Stimulated activated naive CD8-positive, alpha-beta T cell treated with anti-CD3 and anti-CD28 coated beads, Interleukin-15, amount 100 ng/mL, for 72 hours (primary cell): ENCODE results near the gene OR52M1.
"Not testable (repeated sequence)": the region's sequence is repeated elsewhere in the genome, so short reads cannot be mapped to it uniquely, and the experiment has no call there.

Source experiments
- ATAC-seq: fragments of 150-1000 bp; cut with Tn5 transposase; 2 replicates; pipeline ENCODE4 v1.10.0; 2021; ENCODE audit warnings: mild to moderate bottlenecking, moderate library complexity
- DNase-seq, 2 donors: peaks; one replicate each; pipeline ENCODE4 v3.0.0; 2021 to 2022
- H3K27ac Mint-ChIP-seq, 2 donors: one replicate each; pipeline ENCODE4 v1.8.0; 2022; ENCODE audit warnings: mild to moderate bottlenecking in 2 of 2, mixed read lengths in 2 of 2, moderate library complexity in 2 of 2
- H3K27me3 Mint-ChIP-seq: one replicate; pipeline ENCODE4 v1.8.0; 2022; ENCODE audit warnings: mixed read lengths
- H3K4me1 Mint-ChIP-seq: one replicate; pipeline ENCODE4 v1.8.0; 2022; ENCODE audit warnings: mild to moderate bottlenecking, mixed read lengths
- H3K4me3 Mint-ChIP-seq, 2 donors: one replicate each; pipeline ENCODE4 v1.8.0; 2022; ENCODE audit warnings: mild to moderate bottlenecking in 2 of 2, mixed read lengths in 2 of 2, moderate library complexity in 1 of 2
- H3K9me3 Mint-ChIP-seq, 2 donors: one replicate each; pipeline ENCODE4 v1.8.0; 2022; ENCODE audit warnings: mixed read lengths in 2 of 2

The OR52M1 gene

GRCh38 chr11:4544891-4545290 is at the start of gene OR52M1:
OR52M1 (plus strand) TSS chr11:4545191; CDS start chr11:4545191, 0 bp downstream.
- Mint-ChIP-seq H3K27me3 (peaks cover 6% of the 10 kb centered on the region), H3K9me3 (no peaks in the 10 kb centered on the region), H3K4me1 (peaks cover 6% of the 10 kb centered on the region), H3K4me3 (no peak within 1 kb of the TSS), H3K27ac (no peak within 1 kb of the TSS)
- no peak for DNase-seq
- no peak for ATAC-seq

- Mint-ChIP-seq H3K27me3 (peaks cover 28% of the 10 kb centered on the region), H3K4me3 (no peak overlapping the region), H3K4me1 (peaks cover 10% of the 10 kb centered on the region), H3K9me3 (peaks cover 0 to 6% of the 10 kb centered on the region in 2 donors), H3K27ac (no peak overlapping the region)
- DNase-seq (no peak), ATAC-seq (no peak)
Measured at GRCh38 chr11:4495487-4495886, 49.5 kb upstream of the OR52M1 start.

- no peak for DNase-seq
- no peak overlapping the region for H3K4me3 Mint-ChIP-seq
- H3K27me3 Mint-ChIP-seq: peaks cover 28% of the 10 kb centered on the region
- peaks cover 0 to 6% of the 10 kb centered on the region in 2 donors for H3K9me3 Mint-ChIP-seq
- ATAC-seq: no peak
- H3K4me1 Mint-ChIP-seq: peaks cover 10% of the 10 kb centered on the region
- no peak overlapping the region for H3K27ac Mint-ChIP-seq
Measured at GRCh38 chr11:4495986-4496385, 49.0 kb upstream of the OR52M1 start.

- Mint-ChIP-seq H3K27ac (no peak overlapping the region), H3K9me3 (peaks cover 0 to under 1% of the 10 kb centered on the region in 2 donors)
Measured at GRCh38 chr11:4496557-4497248, 48.3 kb upstream of the OR52M1 start.

GRCh38 chr11:4508886-4509285 is 36.1 kb upstream of the OR52M1 start:
- DNase-seq (no peak), ATAC-seq (no peak)
- H3K27ac Mint-ChIP-seq: no peak overlapping the region
- H3K4me3 Mint-ChIP-seq: no peak overlapping the region
- no peaks in the 10 kb centered on the region for H3K4me1 Mint-ChIP-seq
- H3K27me3 Mint-ChIP-seq: peaks cover 14% of the 10 kb centered on the region
- H3K9me3 Mint-ChIP-seq: peaks cover 0 to 4% of the 10 kb centered on the region in 2 donors

More at GRCh38 chr11:4496557-4497248, 48.3 kb upstream of the OR52M1 start:
- Mint-ChIP-seq H3K4me3 (no peak overlapping the region), H3K4me1 (peaks cover 10% of the 10 kb centered on the region), H3K27me3 (peaks cover 28% of the 10 kb centered on the region)
- DNase-seq (no peak), ATAC-seq (no peak)

GRCh38 chr11:4511282-4512245 is 33.4 kb upstream of the OR52M1 start:
- DNase-seq (no peak), ATAC-seq (no peak)
- H3K27ac Mint-ChIP-seq: peak overlapping the region in 1 of 2 donors; percentile 60
- peaks cover 0 to 8% of the 10 kb centered on the region in 2 donors for H3K9me3 Mint-ChIP-seq
- H3K4me1 Mint-ChIP-seq: no peaks in the 10 kb centered on the region
- peaks cover 10% of the 10 kb centered on the region for H3K27me3 Mint-ChIP-seq
- H3K4me3 Mint-ChIP-seq: no peak overlapping the region

GRCh38 chr11:4514196-4514595 is 30.8 kb upstream of the OR52M1 start:
- H3K9me3 Mint-ChIP-seq: peaks cover 0 to 4% of the 10 kb centered on the region in 2 donors
- no peaks in the 10 kb centered on the region for H3K4me1 Mint-ChIP-seq
- H3K27ac Mint-ChIP-seq: no peak overlapping the region
- ATAC-seq (no peak), DNase-seq (no peak)
- no peak overlapping the region for H3K4me3 Mint-ChIP-seq
- H3K27me3 Mint-ChIP-seq: no peaks in the 10 kb centered on the region

GRCh38 chr11:4522339-4522738 is 22.7 kb upstream of the OR52M1 start:
- no peak for DNase-seq
- no peak for ATAC-seq
- no peak overlapping the region for H3K4me3 Mint-ChIP-seq
- peaks cover 5% of the 10 kb centered on the region for H3K4me1 Mint-ChIP-seq
- H3K9me3 Mint-ChIP-seq: no peaks in the 10 kb centered on the region
- no peaks in the 10 kb centered on the region for H3K27me3 Mint-ChIP-seq
- no peak overlapping the region for H3K27ac Mint-ChIP-seq

GRCh38 chr11:4522752-4523151 is 22.2 kb upstream of the OR52M1 start:
- peaks cover 5% of the 10 kb centered on the region for H3K4me1 Mint-ChIP-seq
- no peak overlapping the region for H3K4me3 Mint-ChIP-seq
- no peaks in the 10 kb centered on the region for H3K27me3 Mint-ChIP-seq

GRCh38 chr11:4523666-4524065 is 21.3 kb upstream of the OR52M1 start:
- Mint-ChIP-seq H3K27ac (no peak overlapping the region), H3K9me3 (no peaks in the 10 kb centered on the region), H3K4me1 (peaks cover 5% of the 10 kb centered on the region), H3K27me3 (peaks cover 5% of the 10 kb centered on the region), H3K4me3 (no peak overlapping the region)
- DNase-seq: no peak
- ATAC-seq: no peak

More at GRCh38 chr11:4522752-4523151, 22.2 kb upstream of the OR52M1 start:
- ATAC-seq (no peak), DNase-seq (no peak)
- H3K27ac Mint-ChIP-seq: no peak overlapping the region
- no peaks in the 10 kb centered on the region for H3K9me3 Mint-ChIP-seq

GRCh38 chr11:4527926-4528325 is 17.1 kb upstream of the OR52M1 start:
- H3K4me1 Mint-ChIP-seq: no peaks in the 10 kb centered on the region
- no peak overlapping the region for H3K4me3 Mint-ChIP-seq
- H3K9me3 Mint-ChIP-seq: no peaks in the 10 kb centered on the region
- ATAC-seq: no peak
- no peak for DNase-seq
- peaks cover 5% of the 10 kb centered on the region for H3K27me3 Mint-ChIP-seq
- H3K27ac Mint-ChIP-seq: no peak overlapping the region

- DNase-seq, H3K27ac Mint-ChIP-seq, ATAC-seq, H3K9me3 Mint-ChIP-seq, H3K4me3 Mint-ChIP-seq, H3K27me3 Mint-ChIP-seq, H3K4me1 Mint-ChIP-seq: not testable (repeated sequence)
Measured at GRCh38 chr11:4531686-4532085, 13.3 kb upstream of the OR52M1 start.

- Mint-ChIP-seq H3K9me3 (no peaks in the 10 kb centered on the region), H3K27ac (no peak overlapping the region), H3K4me1 (peaks cover 6% of the 10 kb centered on the region), H3K27me3 (peaks cover 6% of the 10 kb centered on the region), H3K4me3 (no peak overlapping the region)
- ATAC-seq (peak; percentile 82), DNase-seq (peak; percentile 29 to 35)
Measured at GRCh38 chr11:4539603-4540219, 5.3 kb upstream of the OR52M1 start.

GRCh38 chr11:4541071-4541470 is 3.9 kb upstream of the OR52M1 start:
- ATAC-seq (no peak), DNase-seq (no peak)
- Mint-ChIP-seq H3K4me1 (peaks cover 6% of the 10 kb centered on the region), H3K27me3 (peaks cover 6% of the 10 kb centered on the region), H3K9me3 (no peaks in the 10 kb centered on the region), H3K4me3 (no peak overlapping the region), H3K27ac (no peak overlapping the region)

- H3K27me3 Mint-ChIP-seq: peaks cover 6% of the 10 kb centered on the region
- no peak for ATAC-seq
- no peak overlapping the region for H3K4me3 Mint-ChIP-seq
- H3K4me1 Mint-ChIP-seq: peaks cover 6% of the 10 kb centered on the region
- H3K27ac Mint-ChIP-seq: no peak overlapping the region
- DNase-seq: no peak
- no peaks in the 10 kb centered on the region for H3K9me3 Mint-ChIP-seq
Measured at GRCh38 chr11:4543561-4543960, 1.4 kb upstream of the OR52M1 start.
